Colonic mucosa (tissue), 4 donors: ENCODE results near the gene HACD2. TPM values are rescaled to one million over a fixed set of nuclear protein-coding genes. Genes with fewer than 3 reads are reported as not detected.

ENCODE experiments used
- DNase-seq: peaks from one replicate; pipeline ENCODE4 v3.0.0-alpha.2; 2020
- H3K27ac ChIP-seq: fragments of 200-600 bp; one replicate; pipeline ENCODE4 v1.8.0; 2021
- H3K27me3 ChIP-seq: fragments of 200-600 bp; one replicate; pipeline ENCODE4 v1.8.0; 2021
- H3K36me3 ChIP-seq: fragments of 200-600 bp; one replicate; pipeline ENCODE4 v1.8.0; 2021
- H3K4me1 ChIP-seq: fragments of 200-600 bp; one replicate; pipeline ENCODE4 v1.8.0; 2021; ENCODE audit warnings: mild to moderate bottlenecking
- H3K4me3 ChIP-seq: fragments of 200-600 bp; one replicate; pipeline ENCODE4 v1.8.0; 2021
- H3K9ac ChIP-seq, 2 donors: one replicate each; pipeline ENCODE4 v1.7.0; 2013; ENCODE audit warnings: control low read depth in 2 of 2, low read depth in 2 of 2, low read length in 2 of 2
- H3K9me3 ChIP-seq: fragments of 200-600 bp; one replicate; pipeline ENCODE4 v1.8.0; 2021
- intact Hi-C: fragments of 100-400 bp; cut with DNase I; formaldehyde crosslinking; loops from one replicate; pipeline ENCODE4 v1.14.1; 2022
- total RNA-seq, 2 donors: library from RNA; stranded (reverse); fragmentation: NEBNext Ultra II Directional in 1 of 2; extraction: Animal tissue kit (Norgen Biotek cat#: 25700) in 1 of 2; gene quantifications; one replicate each; pipeline ENCODE4 v1.2.1, GENCODE V29; 2021
- TF ChIP-seq, protein P1 (sequence below): fragments of 200-600 bp; IDR thresholded peaks from one replicate; pipeline ENCODE4 v1.8.0; 2022; ENCODE audit warnings: antibody characterized with exemption, mild to moderate bottlenecking
- donor health status: healthy.
- donor health status: DM: no; HTN: no; CAD: no.
- donor health status: DM: no; HTN: no; CAD: no.

The HACD2 gene
- total RNA-seq, 2 donors from 2014 or later: 60.3 to 61.2 TPM

DNA sequence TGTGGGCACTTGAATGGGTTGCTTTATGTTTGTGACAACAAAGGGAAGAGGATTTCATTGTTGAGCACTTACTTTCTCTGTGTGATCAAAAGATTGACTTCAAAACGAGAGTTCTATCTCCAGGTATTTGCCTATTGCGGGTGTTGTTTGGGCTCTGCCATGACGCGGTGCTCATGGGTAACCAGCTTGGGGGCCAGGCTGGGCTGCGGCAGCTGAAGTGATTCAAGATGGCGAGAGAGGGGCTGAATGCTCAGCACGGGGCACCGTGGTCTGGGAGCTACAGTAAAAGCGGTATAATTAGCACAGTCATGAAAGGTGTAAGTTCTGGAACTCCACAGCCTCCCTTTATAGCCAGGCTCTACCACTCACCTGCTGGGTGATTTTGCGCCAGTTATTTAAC lies 105.0 kb downstream of the HACD2 start:
- intact Hi-C loops: no loop called here
- Histone ChIP-seq H3K27me3 (no peaks in the 10 kb centered on the region), H3K4me3 (no peak overlapping the region), H3K36me3 (no peaks in the 10 kb centered on the region), H3K9me3 (no peaks in the 10 kb centered on the region), H3K27ac (no peak overlapping the region), H3K9ac (no peak overlapping the region), H3K4me1 (no peaks in the 10 kb centered on the region)
- TF ChIP-seq, protein P1, sequence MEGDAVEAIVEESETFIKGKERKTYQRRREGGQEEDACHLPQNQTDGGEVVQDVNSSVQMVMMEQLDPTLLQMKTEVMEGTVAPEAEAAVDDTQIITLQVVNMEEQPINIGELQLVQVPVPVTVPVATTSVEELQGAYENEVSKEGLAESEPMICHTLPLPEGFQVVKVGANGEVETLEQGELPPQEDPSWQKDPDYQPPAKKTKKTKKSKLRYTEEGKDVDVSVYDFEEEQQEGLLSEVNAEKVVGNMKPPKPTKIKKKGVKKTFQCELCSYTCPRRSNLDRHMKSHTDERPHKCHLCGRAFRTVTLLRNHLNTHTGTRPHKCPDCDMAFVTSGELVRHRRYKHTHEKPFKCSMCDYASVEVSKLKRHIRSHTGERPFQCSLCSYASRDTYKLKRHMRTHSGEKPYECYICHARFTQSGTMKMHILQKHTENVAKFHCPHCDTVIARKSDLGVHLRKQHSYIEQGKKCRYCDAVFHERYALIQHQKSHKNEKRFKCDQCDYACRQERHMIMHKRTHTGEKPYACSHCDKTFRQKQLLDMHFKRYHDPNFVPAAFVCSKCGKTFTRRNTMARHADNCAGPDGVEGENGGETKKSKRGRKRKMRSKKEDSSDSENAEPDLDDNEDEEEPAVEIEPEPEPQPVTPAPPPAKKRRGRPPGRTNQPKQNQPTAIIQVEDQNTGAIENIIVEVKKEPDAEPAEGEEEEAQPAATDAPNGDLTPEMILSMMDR: no peak
- no peak for DNase-seq

DNA sequence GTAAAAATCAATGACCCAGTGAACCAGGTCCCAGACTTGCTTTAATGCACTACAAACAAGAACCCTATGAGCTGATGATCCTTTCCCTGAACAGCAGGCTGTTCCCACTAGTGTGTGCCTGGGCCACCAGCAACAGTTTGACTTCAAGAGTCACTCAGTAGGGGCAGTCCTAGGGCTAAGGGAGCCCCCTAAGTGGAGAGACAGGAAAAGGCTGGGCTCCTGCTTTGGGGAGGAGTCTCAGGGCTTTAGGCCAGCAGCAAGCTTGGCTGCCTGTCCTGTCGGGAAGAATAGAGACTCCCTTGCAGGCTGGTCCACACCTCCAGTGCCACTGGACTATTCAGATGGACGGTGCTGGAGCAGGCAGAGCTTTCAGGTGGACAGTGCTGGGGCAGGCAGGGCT lies 106.5 kb downstream of the HACD2 start:
- intact Hi-C loops: no loop called here
- TF ChIP-seq, protein P1: no peak
- H3K36me3 ChIP-seq: no peaks in the 10 kb centered on the region

DNA sequence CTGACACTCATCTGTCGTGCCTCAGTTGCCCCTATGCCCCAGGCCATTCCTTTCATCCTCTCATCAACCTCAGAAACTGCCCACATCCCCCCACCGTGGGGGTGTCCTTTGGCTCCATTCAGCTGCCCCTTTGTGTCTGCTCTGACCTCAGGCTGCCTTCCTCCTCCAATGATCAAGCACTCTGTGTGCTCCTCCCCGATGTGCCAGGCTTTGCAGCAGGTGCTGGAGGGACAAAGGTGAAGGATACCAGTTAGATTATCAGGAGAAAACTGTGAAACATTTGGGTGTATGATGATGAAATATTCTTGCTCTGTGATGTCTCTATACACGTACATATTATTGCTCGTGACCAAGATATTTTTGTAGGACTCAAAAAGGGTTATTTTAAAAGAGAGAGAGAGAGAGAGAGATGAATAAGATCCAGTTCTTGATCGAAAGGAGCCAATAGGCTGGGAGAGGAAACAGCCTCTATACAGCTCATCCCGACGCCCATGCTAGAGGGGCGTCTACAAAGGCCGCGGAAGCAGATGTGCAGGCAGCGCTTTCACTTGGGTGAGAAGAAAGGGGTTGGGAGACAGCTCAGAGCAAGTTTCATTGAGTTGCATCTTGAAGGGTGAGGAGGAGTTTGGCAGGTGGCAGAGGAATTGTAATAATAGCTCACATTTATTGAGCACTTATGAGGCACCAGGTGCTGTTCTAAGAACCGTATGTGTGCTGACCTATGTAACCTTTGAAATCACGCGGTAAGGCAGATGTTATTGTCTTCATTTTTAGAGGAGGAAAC lies 107.7 kb downstream of the HACD2 start:
- no peak for DNase-seq

More for the DNA sequence above, 106.5 kb downstream of the HACD2 start:
- Histone ChIP-seq H3K9me3 (no peaks in the 10 kb centered on the region), H3K27me3 (no peaks in the 10 kb centered on the region), H3K9ac (no peak overlapping the region), H3K4me1 (no peaks in the 10 kb centered on the region), H3K27ac (no peak overlapping the region), H3K4me3 (no peak overlapping the region)
- no peak for DNase-seq

DNA sequence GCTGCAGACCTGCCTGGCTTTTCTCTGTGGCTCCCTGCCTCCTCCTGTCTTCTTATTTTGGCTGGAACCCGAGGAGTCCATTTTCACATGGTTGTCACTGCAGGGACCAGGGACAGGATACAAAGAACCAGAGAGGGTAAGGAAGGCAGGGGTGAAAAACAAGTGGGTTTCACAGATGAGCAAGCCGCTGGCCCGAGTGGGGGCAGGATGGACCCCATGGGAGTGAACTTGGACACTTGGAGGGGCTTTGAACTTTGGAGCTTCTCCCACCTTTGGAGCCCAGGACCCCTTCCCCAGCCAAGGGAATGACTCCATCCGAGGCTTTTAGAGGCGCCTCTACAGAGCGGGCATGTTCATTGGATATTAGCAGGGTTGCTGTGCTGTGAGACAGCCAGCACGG lies 109.1 kb downstream of the HACD2 start:
- Histone ChIP-seq H3K9ac (no peak overlapping the region), H3K36me3 (no peaks in the 10 kb centered on the region), H3K27me3 (no peaks in the 10 kb centered on the region), H3K9me3 (no peaks in the 10 kb centered on the region), H3K4me3 (no peak overlapping the region), H3K4me1 (no peaks in the 10 kb centered on the region), H3K27ac (no peak overlapping the region)
- TF ChIP-seq, protein P1: no peak
- intact Hi-C loops: no loop called here
- DNase-seq: no peak

More for the DNA sequence above, 107.7 kb downstream of the HACD2 start:
- TF ChIP-seq, protein P1: no peak
- Histone ChIP-seq H3K27me3 (no peaks in the 10 kb centered on the region), H3K27ac (no peak overlapping the region), H3K4me3 (no peak overlapping the region), H3K9ac (no peak overlapping the region), H3K36me3 (no peaks in the 10 kb centered on the region), H3K4me1 (no peaks in the 10 kb centered on the region), H3K9me3 (no peaks in the 10 kb centered on the region)
- intact Hi-C loops: no loop called here

DNA sequence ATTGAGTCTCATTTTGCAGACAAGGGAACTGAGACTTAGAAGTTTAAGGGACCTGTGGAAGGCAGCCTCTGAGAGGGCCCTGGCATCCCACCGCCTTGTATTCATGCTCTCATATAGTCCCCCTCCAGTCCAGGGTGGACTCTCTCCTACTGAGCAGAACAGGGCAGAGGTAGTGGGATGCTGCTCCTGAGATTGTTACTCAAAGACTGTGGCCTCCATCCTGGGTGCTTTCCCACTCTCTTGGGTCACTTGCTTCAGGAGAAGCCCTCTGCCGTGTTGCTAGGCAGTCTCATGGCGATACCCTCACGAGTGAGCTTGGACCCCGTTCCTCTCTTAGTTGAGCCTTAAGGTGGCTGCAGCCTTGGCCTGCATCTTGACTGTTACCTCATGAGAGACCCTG lies 113.7 kb downstream of the HACD2 start:
- H3K9me3 ChIP-seq: no peaks in the 10 kb centered on the region
- TF ChIP-seq, protein P1: no peak
- intact Hi-C loops: no loop called here

More for the DNA sequence above, 113.7 kb downstream of the HACD2 start:
- DNase-seq: no peak
- Histone ChIP-seq H3K27ac (no peak overlapping the region), H3K36me3 (no peaks in the 10 kb centered on the region), H3K4me1 (no peaks in the 10 kb centered on the region), H3K27me3 (no peaks in the 10 kb centered on the region), H3K4me3 (no peak overlapping the region), H3K9ac (no peak overlapping the region)
